Fibroblast of the aortic adventitia (primary cell): ENCODE data around the gene PADI1. TPM values are rescaled to one million over a fixed set of nuclear protein-coding genes. Genes with fewer than 3 reads are reported as not detected.
A peak's percentile ranks its signal among the peaks of the same experiment; 100 is the strongest.

Source experiments
- DNase-seq: peaks from one replicate; pipeline ENCODE4 v3.0.0-alpha.2; 2010; ENCODE audit warnings: low read depth
- H3K4me3 ChIP-seq: 2 replicates; pipeline ENCODE4 v1.5.1; 2011; ENCODE audit warnings: low read depth, mild to moderate bottlenecking, control low read depth, low read length, moderate library complexity
- total RNA-seq: library from RNA; depleted of rRNA; stranded (reverse); fragments of >200 nt; gene quantifications from 2 replicates; pipeline ENCODE4 v1.2.3, GENCODE V29; 2012; ENCODE audit warnings: low replicate concordance
- TF ChIP-seq, protein P1 (sequence below): IDR thresholded peaks from 2 replicates; pipeline ENCODE4 v1.5.1; 2011; ENCODE audit warnings: mild to moderate bottlenecking, low read length, control low read depth, inconsistent platforms; ENCODE audit not compliant: insufficient read depth

Gene PADI1
- total RNA-seq, 1 donor: 0.09 TPM

DNA sequence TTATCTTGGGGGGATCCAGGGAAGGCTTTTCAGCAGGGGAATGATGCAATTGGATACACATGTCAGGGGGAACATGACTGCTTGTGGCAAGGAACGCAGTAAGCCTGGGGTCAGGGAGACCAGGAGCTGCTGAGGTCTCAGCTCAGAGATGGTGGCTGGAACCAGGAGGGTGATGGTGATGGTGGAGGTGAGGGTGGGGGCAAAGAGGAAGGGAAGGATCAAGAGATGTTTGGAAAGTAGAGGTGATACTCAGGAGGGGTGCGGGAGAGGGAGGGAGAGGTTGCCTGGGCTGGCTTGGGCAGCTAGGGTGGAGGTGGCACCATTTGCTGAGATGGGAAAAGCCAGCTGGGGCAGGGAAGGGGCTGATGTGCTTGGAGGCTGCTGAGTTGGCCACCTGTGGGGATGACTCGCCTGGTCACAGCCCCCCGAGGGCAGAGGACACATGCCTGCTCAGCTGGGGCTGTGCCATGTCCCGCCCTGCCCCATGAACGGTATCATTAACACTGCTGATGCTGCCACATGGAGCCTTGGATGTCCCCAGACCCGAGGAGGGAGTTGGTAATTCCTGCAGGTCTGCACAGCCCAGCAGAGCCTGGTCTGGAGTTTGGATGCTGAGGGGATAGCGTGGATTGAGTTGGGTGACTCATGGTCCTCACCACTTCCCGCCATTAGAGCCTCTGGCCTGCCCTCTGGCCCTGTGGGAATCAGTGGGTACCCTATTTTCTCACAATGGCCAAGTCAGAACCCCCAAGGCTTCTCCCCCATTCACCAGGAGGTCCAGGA, 6.3 kb upstream of the PADI1 start:
- TF ChIP-seq, protein P1, sequence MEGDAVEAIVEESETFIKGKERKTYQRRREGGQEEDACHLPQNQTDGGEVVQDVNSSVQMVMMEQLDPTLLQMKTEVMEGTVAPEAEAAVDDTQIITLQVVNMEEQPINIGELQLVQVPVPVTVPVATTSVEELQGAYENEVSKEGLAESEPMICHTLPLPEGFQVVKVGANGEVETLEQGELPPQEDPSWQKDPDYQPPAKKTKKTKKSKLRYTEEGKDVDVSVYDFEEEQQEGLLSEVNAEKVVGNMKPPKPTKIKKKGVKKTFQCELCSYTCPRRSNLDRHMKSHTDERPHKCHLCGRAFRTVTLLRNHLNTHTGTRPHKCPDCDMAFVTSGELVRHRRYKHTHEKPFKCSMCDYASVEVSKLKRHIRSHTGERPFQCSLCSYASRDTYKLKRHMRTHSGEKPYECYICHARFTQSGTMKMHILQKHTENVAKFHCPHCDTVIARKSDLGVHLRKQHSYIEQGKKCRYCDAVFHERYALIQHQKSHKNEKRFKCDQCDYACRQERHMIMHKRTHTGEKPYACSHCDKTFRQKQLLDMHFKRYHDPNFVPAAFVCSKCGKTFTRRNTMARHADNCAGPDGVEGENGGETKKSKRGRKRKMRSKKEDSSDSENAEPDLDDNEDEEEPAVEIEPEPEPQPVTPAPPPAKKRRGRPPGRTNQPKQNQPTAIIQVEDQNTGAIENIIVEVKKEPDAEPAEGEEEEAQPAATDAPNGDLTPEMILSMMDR: no peak
- no peak for DNase-seq
- no peak overlapping the region for H3K4me3 ChIP-seq

DNA sequence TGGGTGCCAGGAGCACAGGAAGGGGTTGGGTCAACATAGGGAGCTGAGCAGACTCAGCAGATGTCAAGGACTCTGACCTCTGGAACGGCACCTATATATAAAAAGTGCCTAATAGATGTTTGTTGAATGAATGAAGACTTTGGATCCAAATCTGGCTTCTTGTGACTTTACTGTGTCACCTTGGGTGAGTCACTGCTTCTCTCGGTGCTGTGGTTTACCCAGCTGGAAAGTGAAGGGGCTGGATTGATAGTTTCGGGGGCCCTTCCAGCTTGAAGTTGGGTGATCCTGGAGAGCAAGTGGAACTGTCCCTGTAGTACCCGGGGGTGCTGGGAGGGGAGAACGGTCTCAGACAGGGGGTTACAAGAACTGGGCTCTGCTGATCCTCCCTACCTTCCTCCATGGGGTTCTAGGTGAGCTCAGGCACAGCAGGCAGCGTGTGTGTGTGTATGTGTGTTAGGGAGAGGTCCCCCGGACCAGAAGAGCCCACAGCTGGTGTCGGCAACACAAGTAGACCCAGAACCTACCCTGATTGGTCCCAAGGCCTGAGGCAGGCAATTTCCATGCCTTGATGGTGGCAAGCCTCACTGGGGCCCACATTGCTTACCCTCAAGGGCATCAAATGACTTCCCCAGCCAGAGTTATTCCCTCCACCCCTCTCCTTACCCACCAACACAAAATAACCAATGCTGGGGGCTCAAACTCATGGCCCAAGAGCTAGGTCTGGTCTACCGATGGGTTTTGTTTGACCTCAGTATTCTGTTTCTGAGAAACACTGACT, 5.5 kb upstream of the PADI1 start:
- DNase-seq: no peak
- H3K4me3 ChIP-seq: no peak overlapping the region
- TF ChIP-seq, protein P1: no peak

DNA sequence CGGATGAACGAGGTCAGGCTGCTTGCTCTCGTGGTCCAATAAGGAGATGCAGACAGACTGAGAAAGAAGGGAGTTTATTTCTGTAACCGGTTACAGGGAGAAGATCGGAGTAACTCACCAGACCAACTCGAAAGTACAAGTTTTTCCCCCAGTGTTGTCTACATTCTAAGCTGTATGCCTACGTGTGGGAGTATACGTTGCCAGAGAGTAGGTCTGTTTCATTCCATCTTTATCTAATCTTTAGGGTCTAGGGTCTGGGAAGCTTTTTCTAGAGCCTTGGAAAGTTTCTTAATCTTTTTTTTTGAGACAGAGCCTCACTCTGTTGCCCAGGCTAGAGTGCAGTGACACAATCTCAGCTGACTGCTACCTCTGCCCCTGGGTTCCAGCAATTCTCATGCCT, 4.7 kb upstream of the PADI1 start:
- peak; percentile 18 for DNase-seq
- TF ChIP-seq, protein P1: no peak
- no peak overlapping the region for H3K4me3 ChIP-seq

DNA sequence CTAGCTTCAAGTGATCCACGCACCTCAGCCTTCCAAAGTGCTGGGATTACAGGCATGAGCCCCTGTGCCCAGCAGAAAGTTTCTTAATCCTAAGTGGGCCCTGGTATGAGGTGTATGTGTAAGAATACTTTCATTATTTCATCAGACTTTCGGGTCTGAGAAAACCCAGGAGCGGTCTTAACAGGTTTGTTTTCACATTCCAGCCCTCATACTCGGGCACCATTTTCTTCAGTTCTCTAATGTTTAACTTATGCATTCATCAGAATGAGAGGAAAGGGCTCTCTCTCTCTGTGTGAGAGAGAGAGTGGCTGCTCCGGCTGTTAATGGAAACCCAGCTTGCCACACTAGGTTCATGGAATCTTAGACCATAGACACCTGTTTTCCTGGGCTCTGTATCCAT, 4.2 kb upstream of the PADI1 start:
- TF ChIP-seq, protein P1: no peak
- H3K4me3 ChIP-seq: no peak overlapping the region
- DNase-seq: peak; percentile 6

DNA sequence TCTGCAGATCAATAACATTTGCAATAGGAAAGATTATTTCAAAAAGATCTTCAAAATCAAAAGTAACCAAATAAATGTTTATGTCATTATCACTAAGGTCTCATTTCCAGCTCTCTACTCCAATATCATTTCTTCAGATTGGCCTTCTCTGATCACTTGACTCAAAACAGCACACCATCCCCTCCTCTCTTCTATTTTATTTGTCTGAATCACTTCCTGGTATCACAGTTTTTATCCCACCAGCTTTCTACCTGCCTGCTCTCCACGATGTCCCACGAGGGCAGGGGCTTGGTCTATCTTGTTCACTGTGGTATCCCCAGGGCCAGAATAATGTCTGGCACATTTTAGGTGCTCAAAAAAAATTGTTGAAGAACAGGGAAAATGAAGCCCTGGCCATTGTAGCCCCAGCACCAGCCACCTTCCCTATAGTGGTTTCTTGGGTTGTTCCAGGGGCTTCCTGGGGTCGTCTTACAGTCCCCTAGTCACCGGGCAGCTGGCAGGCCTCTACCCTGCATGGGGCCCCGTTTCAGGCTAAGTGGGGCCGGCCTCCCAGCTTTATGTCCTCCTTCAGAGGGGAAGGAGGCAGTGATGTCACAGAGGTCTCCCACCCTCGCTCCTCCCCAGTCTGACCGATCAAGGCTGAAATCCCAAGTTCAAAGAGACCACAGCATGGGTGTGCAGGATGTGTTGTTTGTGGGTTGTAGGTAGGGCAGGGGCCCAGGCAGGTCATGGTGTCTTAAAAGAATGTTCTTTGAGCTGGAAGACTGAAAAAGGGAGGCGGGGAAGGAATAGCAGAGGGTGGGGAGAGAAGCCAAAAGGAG, 3.5 kb upstream of the PADI1 start:
- no peak for DNase-seq
- TF ChIP-seq, protein P1: no peak
- H3K4me3 ChIP-seq: no peak overlapping the region

DNA sequence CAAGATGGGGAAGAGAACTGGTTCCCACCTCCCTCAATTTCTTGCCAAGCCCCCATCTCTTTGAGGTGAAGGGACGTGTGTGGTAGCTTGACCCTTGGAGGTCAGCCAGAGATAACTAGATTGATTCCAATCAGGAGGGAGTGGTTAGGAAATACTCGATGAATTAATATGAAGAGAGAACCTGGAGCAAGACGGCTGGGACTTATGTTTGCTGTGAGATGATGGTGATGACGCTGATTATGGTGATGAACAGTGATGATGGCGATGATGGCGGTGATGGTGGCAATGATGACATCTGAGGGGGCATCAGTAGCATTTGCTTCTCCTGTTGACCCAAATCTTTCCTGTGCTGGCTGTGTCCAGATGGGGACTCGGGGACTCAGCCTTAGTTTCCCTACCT, 724 bp downstream of the PADI1 start:
- no peak for DNase-seq
- no peak overlapping the region for H3K4me3 ChIP-seq
- TF ChIP-seq, protein P1: no peak
